H9 (cell line): ENCODE measurements around the gene LARP6. TPM values are rescaled to one million over a fixed set of nuclear protein-coding genes. Genes with fewer than 3 reads are reported as not detected.

Source experiments
- DNase-seq: peaks from one replicate; pipeline ENCODE4 v3.0.0-alpha.2; 2017
- H2AFZ ChIP-seq: one replicate; pipeline ENCODE4 v1.6.1; 2013; ENCODE audit warnings: mild to moderate bottlenecking, low read length, control low read depth, moderate library complexity
- H2AK5ac ChIP-seq: 2 replicates; pipeline ENCODE4 v1.6.1; 2013; ENCODE audit warnings: low read length, control low read depth, mixed read lengths; ENCODE audit not compliant: insufficient read length
- H2BK120ac ChIP-seq: one replicate; pipeline ENCODE4 v1.6.1; 2013; ENCODE audit warnings: low read depth, mild to moderate bottlenecking, low read length, control low read depth, inconsistent platforms; ENCODE audit not compliant: poor library complexity, severe bottlenecking
- H2BK12ac ChIP-seq: 2 replicates; pipeline ENCODE4 v1.6.1; 2013; ENCODE audit warnings: low read length, control low read depth, mixed read lengths, low read depth; ENCODE audit not compliant: insufficient read length
- H2BK15ac ChIP-seq: 2 replicates; pipeline ENCODE4 v1.6.1; 2013; ENCODE audit warnings: low read depth, low read length, control low read depth
- H2BK20ac ChIP-seq: one replicate; pipeline ENCODE4 v1.6.1; 2013; ENCODE audit warnings: low read depth, mild to moderate bottlenecking, low read length, control low read depth, inconsistent platforms; ENCODE audit not compliant: poor library complexity, severe bottlenecking
- H2BK5ac ChIP-seq: 2 replicates; pipeline ENCODE4 v1.6.1; 2013; ENCODE audit warnings: low read length, control low read depth, mixed read lengths; ENCODE audit not compliant: insufficient read length
- H3K14ac ChIP-seq: 2 replicates; pipeline ENCODE4 v1.6.1; 2013; ENCODE audit warnings: low read length, control low read depth; ENCODE audit not compliant: insufficient read depth
- H3K18ac ChIP-seq: 2 replicates; pipeline ENCODE4 v1.6.1; 2013; ENCODE audit warnings: low read depth, mild to moderate bottlenecking, mixed read lengths, low read length, control low read depth; ENCODE audit not compliant: insufficient read length
- H3K23ac ChIP-seq: 2 replicates; pipeline ENCODE4 v1.6.1; 2013; ENCODE audit warnings: low read length, control low read depth, mixed read lengths, low read depth; ENCODE audit not compliant: insufficient read length
- H3K23me2 ChIP-seq: 2 replicates; pipeline ENCODE4 v1.6.1; 2013; ENCODE audit warnings: low read depth, mild to moderate bottlenecking, mixed read lengths, low read length, control low read depth; ENCODE audit not compliant: insufficient read length, poor library complexity, severe bottlenecking
- H3K27ac ChIP-seq: 2 replicates; pipeline ENCODE4 v1.5.1; 2013; ENCODE audit warnings: low read length, control low read depth, mixed read lengths, low read depth; ENCODE audit not compliant: insufficient read length
- H3K27me3 ChIP-seq: 2 replicates; pipeline ENCODE4 v1.6.1; 2013; ENCODE audit warnings: low read length, control low read depth, inconsistent platforms; ENCODE audit not compliant: insufficient read depth
- H3K4ac ChIP-seq: 2 replicates; pipeline ENCODE4 v1.6.1; 2013; ENCODE audit warnings: low read depth, mild to moderate bottlenecking, control low read depth, inconsistent platforms, low read length, moderate library complexity
- H3K4me1 ChIP-seq: 2 replicates; pipeline ENCODE4 v1.6.1; 2013; ENCODE audit warnings: low read length, control low read depth, inconsistent platforms; ENCODE audit not compliant: insufficient read depth
- H3K4me2 ChIP-seq: 2 replicates; pipeline ENCODE4 v1.6.1; 2013; ENCODE audit warnings: low read length, control low read depth, mixed read lengths; ENCODE audit not compliant: insufficient read length, insufficient read depth
- H3K56ac ChIP-seq: 2 replicates; pipeline ENCODE4 v1.6.1; 2013; ENCODE audit warnings: low read depth, mild to moderate bottlenecking, mixed read lengths, low read length, control low read depth; ENCODE audit not compliant: insufficient read length
- H3K79me1 ChIP-seq: 2 replicates; pipeline ENCODE4 v1.6.1; 2013; ENCODE audit warnings: low read depth, mild to moderate bottlenecking, moderate library complexity, low read length, control low read depth, inconsistent platforms; ENCODE audit not compliant: insufficient read depth, poor library complexity, severe bottlenecking
- H3K79me2 ChIP-seq: 2 replicates; pipeline ENCODE4 v1.6.1; 2013; ENCODE audit warnings: low read length, control low read depth, inconsistent platforms; ENCODE audit not compliant: insufficient read depth
- H3K9ac ChIP-seq: 2 replicates; pipeline ENCODE4 v1.6.1; 2013; ENCODE audit warnings: low read length, control low read depth, mixed read lengths; ENCODE audit not compliant: insufficient read length; ENCODE audit errors: extremely low read depth
- H3K9me3 ChIP-seq: one replicate; pipeline ENCODE4 v1.6.1; 2013; ENCODE audit warnings: low read depth, low read length, inconsistent platforms; ENCODE audit not compliant: control insufficient read depth
- H3T11ph ChIP-seq: one replicate; pipeline ENCODE4 v1.6.1; 2013; ENCODE audit warnings: mild to moderate bottlenecking, low read length, control low read depth, inconsistent platforms
- H4K20me1 ChIP-seq: one replicate; pipeline ENCODE4 v1.6.1; 2013; ENCODE audit not compliant: control insufficient read depth, insufficient read length, insufficient read depth
- H4K5ac ChIP-seq: 2 replicates; pipeline ENCODE4 v1.6.1; 2013; ENCODE audit warnings: low read depth, mild to moderate bottlenecking, mixed read lengths, low read length, control low read depth; ENCODE audit not compliant: insufficient read length
- H4K8ac ChIP-seq: replicated peaks from 2 replicates; pipeline ENCODE4 v1.6.1; 2013; ENCODE audit warnings: low read length, control low read depth, mixed read lengths, low read depth; ENCODE audit not compliant: insufficient read length
- H4K91ac ChIP-seq: 2 replicates; pipeline ENCODE4 v1.6.1; 2013; ENCODE audit warnings: low read depth, mild to moderate bottlenecking, moderate library complexity, mixed read lengths, low read length, control low read depth; ENCODE audit not compliant: insufficient read length
- H3K27ac Mint-ChIP-seq, 3 experiments: 2 replicates in 2 of 3; 3 replicates in 1 of 3; pipeline ENCODE4 v1.8.0; 2020 to 2021; ENCODE audit warnings: mixed read lengths in 3 of 3, mild to moderate bottlenecking in 1 of 3, moderate library complexity in 1 of 3
- H3K27me3 Mint-ChIP-seq: 2 replicates; pipeline ENCODE4 v1.8.0; 2021; ENCODE audit warnings: low read depth, mild to moderate bottlenecking, moderate library complexity, mixed read lengths
- H3K36me3 Mint-ChIP-seq, 3 experiments: 2 replicates in 2 of 3; 3 replicates in 1 of 3; pipeline ENCODE4 v1.8.0; 2020 to 2021; ENCODE audit warnings: low read depth in 3 of 3, mixed read lengths in 3 of 3; ENCODE audit not compliant: insufficient read depth in 1 of 3
- H3K4me1 Mint-ChIP-seq, 2 experiments: 2 replicates each; pipeline ENCODE4 v1.8.0; 2020; ENCODE audit warnings: mixed read lengths in 2 of 2
- H3K4me3 Mint-ChIP-seq, 2 experiments: 2 replicates in 1 of 2; 3 replicates in 1 of 2; pipeline ENCODE4 v1.8.0; 2020 to 2021; ENCODE audit warnings: mild to moderate bottlenecking in 2 of 2, mixed read lengths in 2 of 2, moderate library complexity in 1 of 2
- H3K9me3 Mint-ChIP-seq, 2 experiments: 2 replicates in 1 of 2; 3 replicates in 1 of 2; pipeline ENCODE4 v1.8.0; 2020; ENCODE audit warnings: mild to moderate bottlenecking in 2 of 2, mixed read lengths in 2 of 2, moderate library complexity in 1 of 2
- WGBS: extraction: QIAGEN DNeasy Blood & Tissue Kit; methylation state at CpG from one replicate; pipeline ENCODE4 v1.1.7; 2013; ENCODE audit warnings: missing lambda C conversion rate, low lambda C conversion rate, mixed read lengths; ENCODE audit not compliant: insufficient read length; ENCODE audit errors: extremely low coverage; 5-methylcytosine and 5-hydroxymethylcytosine counted together
- total RNA-seq: library from RNA; stranded (reverse); gene quantifications from 2 replicates; pipeline ENCODE4 v1.2.1, GENCODE V29; 2021
- TF ChIP-seq, protein P1 (sequence below): fragments of 200-600 bp; sonication (generic); conservative IDR thresholded peaks from 3 replicates; pipeline ENCODE4 v1.8.0; 2021; ENCODE audit warnings: antibody characterized with exemption, mild to moderate bottlenecking

LARP6 gene
- total RNA-seq, 1 experiment from 2014 or later: 18.9 TPM

GRCh38 chr15:70835841-70836240 lies 18.1 kb downstream of the LARP6 start:
- peaks cover 20 to 40% (median 38%) of the 10 kb centered on the region in 3 experiments for H3K36me3 Mint-ChIP-seq

More at GRCh38 chr15:70835841-70836240, 18.1 kb downstream of the LARP6 start:
- Histone ChIP-seq H3K27me3 (no peaks in the 10 kb centered on the region), H2AK5ac (no peak overlapping the region), H3K4me1 (peaks cover 7% of the 10 kb centered on the region; the same call in 1 of the 2 replicates), H2BK20ac (no peak overlapping the region), H3K18ac (no peak overlapping the region), H3K79me2 (no peaks in the 10 kb centered on the region), H2AFZ (no peak overlapping the region), H3K4me2 (no peak overlapping the region), H3K23me2 (no peaks in the 10 kb centered on the region), H3K56ac (no peak overlapping the region), H3K14ac (no peak overlapping the region), H3K27ac (no peak overlapping the region), H3K9ac (no peak overlapping the region), H3K79me1 (no peaks in the 10 kb centered on the region), H2BK12ac (no peak overlapping the region), H3K23ac (no peak overlapping the region), H2BK5ac (no peak overlapping the region), H4K8ac (no peak overlapping the region), H4K20me1 (no peaks in the 10 kb centered on the region), H3K4ac (no peak overlapping the region), H4K91ac (no peak overlapping the region), H2BK15ac (no peak overlapping the region), H4K5ac (no peak overlapping the region), H3K9me3 (peaks cover 6% of the 10 kb centered on the region), H2BK120ac (no peak overlapping the region), H3T11ph (no peak overlapping the region)
- 0 out of 7 replicates have a peak overlapping the region, but pooled peaks of 1 of the 3 experiments have one; percentile 31 for H3K27ac Mint-ChIP-seq
- no peaks in the 10 kb centered on the region for H3K27me3 Mint-ChIP-seq
- H3K9me3 Mint-ChIP-seq: no peaks in the 10 kb centered on the region; a peak in 1 of 5 replicates
- H3K4me1 Mint-ChIP-seq: peaks cover 9 to 17% of the 10 kb centered on the region in 2 experiments
- no peak overlapping the region for H3K4me3 Mint-ChIP-seq
- no CpG with 5 or more reads among the region's 3 CpGs for WGBS
- TF ChIP-seq, protein P1, sequence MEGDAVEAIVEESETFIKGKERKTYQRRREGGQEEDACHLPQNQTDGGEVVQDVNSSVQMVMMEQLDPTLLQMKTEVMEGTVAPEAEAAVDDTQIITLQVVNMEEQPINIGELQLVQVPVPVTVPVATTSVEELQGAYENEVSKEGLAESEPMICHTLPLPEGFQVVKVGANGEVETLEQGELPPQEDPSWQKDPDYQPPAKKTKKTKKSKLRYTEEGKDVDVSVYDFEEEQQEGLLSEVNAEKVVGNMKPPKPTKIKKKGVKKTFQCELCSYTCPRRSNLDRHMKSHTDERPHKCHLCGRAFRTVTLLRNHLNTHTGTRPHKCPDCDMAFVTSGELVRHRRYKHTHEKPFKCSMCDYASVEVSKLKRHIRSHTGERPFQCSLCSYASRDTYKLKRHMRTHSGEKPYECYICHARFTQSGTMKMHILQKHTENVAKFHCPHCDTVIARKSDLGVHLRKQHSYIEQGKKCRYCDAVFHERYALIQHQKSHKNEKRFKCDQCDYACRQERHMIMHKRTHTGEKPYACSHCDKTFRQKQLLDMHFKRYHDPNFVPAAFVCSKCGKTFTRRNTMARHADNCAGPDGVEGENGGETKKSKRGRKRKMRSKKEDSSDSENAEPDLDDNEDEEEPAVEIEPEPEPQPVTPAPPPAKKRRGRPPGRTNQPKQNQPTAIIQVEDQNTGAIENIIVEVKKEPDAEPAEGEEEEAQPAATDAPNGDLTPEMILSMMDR: no peak
- DNase-seq: no peak
